Spleen (tissue), 7 donors: ENCODE measurements around the gene AGRN.
"Not testable (repeated sequence)": the region's sequence is repeated elsewhere in the genome, so short reads cannot be mapped to it uniquely, and the experiment has no call there.

ENCODE experiments used
- POLR2A ChIP-seq, 3 donors: fragments of 450-650 bp; IDR thresholded peaks; one replicate each; pipeline ENCODE4 v1.5.1; 2017; ENCODE audit warnings: antibody characterized with exemption in 3 of 3, mild to moderate bottlenecking in 1 of 3
- TF ChIP-seq, protein P1 (sequence below), 11 experiments: fragments of 200-600 bp in 7 of 11; fragments of 450-650 bp in 4 of 11; sonication (generic) in 4 of 11; IDR thresholded peaks in 8 of 11; conservative IDR thresholded peaks in 3 of 11; 1 replicate in 7 of 11; 2 replicates in 4 of 11; pipeline versions ENCODE4 v1.4.0 to v1.8.0; 2016 to 2021; ENCODE audit warnings: antibody characterized with exemption in 11 of 11, inconsistent platforms in 4 of 11, mild to moderate bottlenecking in 1 of 11
- donor health status: DM: no; HTN: no; CAD: no; lungs with moderate emphysema.
- donor health status: DM: no; HTN: no; CAD: no.
- donor health status: DM: no; HTN: no; CAD: no.

GRCh38 chr1:988061-988460 is 31.9 kb upstream of the AGRN start:
- not testable (repeated sequence) for TF ChIP-seq POLR2A (IDR thresholded peaks at IDR 0.05)
- TF ChIP-seq, protein P1, sequence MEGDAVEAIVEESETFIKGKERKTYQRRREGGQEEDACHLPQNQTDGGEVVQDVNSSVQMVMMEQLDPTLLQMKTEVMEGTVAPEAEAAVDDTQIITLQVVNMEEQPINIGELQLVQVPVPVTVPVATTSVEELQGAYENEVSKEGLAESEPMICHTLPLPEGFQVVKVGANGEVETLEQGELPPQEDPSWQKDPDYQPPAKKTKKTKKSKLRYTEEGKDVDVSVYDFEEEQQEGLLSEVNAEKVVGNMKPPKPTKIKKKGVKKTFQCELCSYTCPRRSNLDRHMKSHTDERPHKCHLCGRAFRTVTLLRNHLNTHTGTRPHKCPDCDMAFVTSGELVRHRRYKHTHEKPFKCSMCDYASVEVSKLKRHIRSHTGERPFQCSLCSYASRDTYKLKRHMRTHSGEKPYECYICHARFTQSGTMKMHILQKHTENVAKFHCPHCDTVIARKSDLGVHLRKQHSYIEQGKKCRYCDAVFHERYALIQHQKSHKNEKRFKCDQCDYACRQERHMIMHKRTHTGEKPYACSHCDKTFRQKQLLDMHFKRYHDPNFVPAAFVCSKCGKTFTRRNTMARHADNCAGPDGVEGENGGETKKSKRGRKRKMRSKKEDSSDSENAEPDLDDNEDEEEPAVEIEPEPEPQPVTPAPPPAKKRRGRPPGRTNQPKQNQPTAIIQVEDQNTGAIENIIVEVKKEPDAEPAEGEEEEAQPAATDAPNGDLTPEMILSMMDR (IDR thresholded peaks at IDR 0.05 in 8 of 11, conservative IDR thresholded peaks at IDR 0.05 in 3 of 11): not testable (repeated sequence)
